ENCODE data around the gene PLCB4. TPM values are rescaled to one million over a fixed set of nuclear protein-coding genes. Genes with fewer than 3 reads are reported as not detected.

PLCB4 gene
- polyA plus RNA-seq, 1 donor (not counting 4 experiments of a cell fraction or from before 2014, with no cell fraction given): 4.1 TPM

- Histone ChIP-seq H3K79me2 (ENCODE audit: control insufficient read depth, insufficient read depth, low read length) (no peaks in the 10 kb centered on the region), H3K27me3 (ENCODE audit: control insufficient read depth, extremely low read depth, insufficient read depth, low read length) (no peaks in the 10 kb centered on the region), H3K9me1 (ENCODE audit: control insufficient read depth, extremely low read depth, insufficient read depth, low read length) (no peaks in the 10 kb centered on the region), H4K20me1 (ENCODE audit: control insufficient read depth, extremely low read depth, insufficient read depth, low read length) (no peaks in the 10 kb centered on the region), H2AFZ (ENCODE audit: control insufficient read depth, low read length) (no peak overlapping the region), H3K27ac (ENCODE audit: control insufficient read depth, insufficient read depth, low read length) (no peak overlapping the region), H3K4me3 (ENCODE audit: control insufficient read depth in 2 of 3, extremely low read depth in 1 of 3, insufficient read depth in 2 of 3, low read depth in 1 of 3, low read length in 3 of 3) (no peak overlapping the region), H3K4me1 (ENCODE audit: control insufficient read depth, extremely low read depth, insufficient read depth, low read length) (no peaks in the 10 kb centered on the region), H3K4me2 (ENCODE audit: control insufficient read depth, extremely low read depth, insufficient read depth, low read depth, low read length) (no peak overlapping the region), H3K36me3 (ENCODE audit: control insufficient read depth in 2 of 2, extremely low read depth in 1 of 2, insufficient read depth in 2 of 2, low read length in 2 of 2) (no peaks in the 10 kb centered on the region), H3K9ac (ENCODE audit: control insufficient read depth, extremely low read depth, insufficient read depth, low read length) (no peak overlapping the region), H3K9me3 (ENCODE audit: control insufficient read depth, low read depth, low read length) (no peaks in the 10 kb centered on the region)
- TF ChIP-seq, protein P1, sequence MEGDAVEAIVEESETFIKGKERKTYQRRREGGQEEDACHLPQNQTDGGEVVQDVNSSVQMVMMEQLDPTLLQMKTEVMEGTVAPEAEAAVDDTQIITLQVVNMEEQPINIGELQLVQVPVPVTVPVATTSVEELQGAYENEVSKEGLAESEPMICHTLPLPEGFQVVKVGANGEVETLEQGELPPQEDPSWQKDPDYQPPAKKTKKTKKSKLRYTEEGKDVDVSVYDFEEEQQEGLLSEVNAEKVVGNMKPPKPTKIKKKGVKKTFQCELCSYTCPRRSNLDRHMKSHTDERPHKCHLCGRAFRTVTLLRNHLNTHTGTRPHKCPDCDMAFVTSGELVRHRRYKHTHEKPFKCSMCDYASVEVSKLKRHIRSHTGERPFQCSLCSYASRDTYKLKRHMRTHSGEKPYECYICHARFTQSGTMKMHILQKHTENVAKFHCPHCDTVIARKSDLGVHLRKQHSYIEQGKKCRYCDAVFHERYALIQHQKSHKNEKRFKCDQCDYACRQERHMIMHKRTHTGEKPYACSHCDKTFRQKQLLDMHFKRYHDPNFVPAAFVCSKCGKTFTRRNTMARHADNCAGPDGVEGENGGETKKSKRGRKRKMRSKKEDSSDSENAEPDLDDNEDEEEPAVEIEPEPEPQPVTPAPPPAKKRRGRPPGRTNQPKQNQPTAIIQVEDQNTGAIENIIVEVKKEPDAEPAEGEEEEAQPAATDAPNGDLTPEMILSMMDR (optimal IDR thresholded peaks at IDR 0.05 in 1 of 3, IDR thresholded peaks at IDR 0.05 in 1 of 3, conservative IDR thresholded peaks at IDR 0.05 in 1 of 3; ENCODE audit: extremely low read depth in 1 of 3, insufficient read depth in 2 of 3, low read length in 3 of 3): no peak
- TF ChIP-seq EZH2 (IDR thresholded peaks at IDR 0.05; ENCODE audit: low read length): no peak
- dilution Hi-C loops (cut with MboI; ENCODE audit: extremely low pct_ligation_motif_present, low sequenced_read_pairs): no loop called here
- FAIRE-seq (no peak), DNase-seq (ENCODE audit: low read depth, low spot score) (no peak)
Measured at GRCh38 chr20:9092113-9092512, 23.2 kb downstream of the PLCB4 start.

DNA sequence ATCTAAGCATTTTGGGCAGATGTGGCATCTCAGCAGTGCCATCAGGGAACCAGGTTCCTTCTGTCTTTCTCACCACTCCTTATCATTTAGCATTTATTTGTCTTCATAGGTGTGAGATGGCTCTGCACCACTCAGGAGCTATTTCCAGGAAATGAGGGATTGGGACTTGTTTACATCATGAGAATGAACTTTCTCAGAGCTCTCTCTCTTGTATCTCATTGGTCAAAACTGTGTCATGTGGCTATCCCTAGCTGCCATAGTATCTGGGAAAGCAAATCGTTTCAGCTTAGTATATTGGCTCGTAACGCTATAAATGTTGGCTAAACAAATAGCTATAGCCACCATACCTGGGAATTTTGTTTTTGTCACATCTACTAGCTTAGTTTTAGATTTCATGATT is 23.8 kb downstream of the PLCB4 start:
- Histone ChIP-seq H4K20me1 (ENCODE audit: control insufficient read depth, extremely low read depth, insufficient read depth, low read length) (no peaks in the 10 kb centered on the region), H3K27me3 (ENCODE audit: control insufficient read depth, extremely low read depth, insufficient read depth, low read length) (no peaks in the 10 kb centered on the region), H3K36me3 (ENCODE audit: control insufficient read depth in 2 of 2, extremely low read depth in 1 of 2, insufficient read depth in 2 of 2, low read length in 2 of 2) (no peaks in the 10 kb centered on the region), H3K4me1 (ENCODE audit: control insufficient read depth, extremely low read depth, insufficient read depth, low read length) (no peaks in the 10 kb centered on the region), H3K9ac (ENCODE audit: control insufficient read depth, extremely low read depth, insufficient read depth, low read length) (no peak overlapping the region), H3K79me2 (ENCODE audit: control insufficient read depth, insufficient read depth, low read length) (no peaks in the 10 kb centered on the region), H3K27ac (ENCODE audit: control insufficient read depth, insufficient read depth, low read length) (no peak overlapping the region), H3K9me1 (ENCODE audit: control insufficient read depth, extremely low read depth, insufficient read depth, low read length) (no peaks in the 10 kb centered on the region), H3K4me2 (ENCODE audit: control insufficient read depth, extremely low read depth, insufficient read depth, low read depth, low read length) (no peak overlapping the region), H3K9me3 (ENCODE audit: control insufficient read depth, low read depth, low read length) (no peaks in the 10 kb centered on the region), H2AFZ (ENCODE audit: control insufficient read depth, low read length) (no peak overlapping the region), H3K4me3 (ENCODE audit: control insufficient read depth in 2 of 3, extremely low read depth in 1 of 3, insufficient read depth in 2 of 3, low read depth in 1 of 3, low read length in 3 of 3) (no peak overlapping the region)
- FAIRE-seq: no peak
- no peak for TF ChIP-seq EZH2 (IDR thresholded peaks at IDR 0.05; ENCODE audit: low read length)
- TF ChIP-seq, protein P1 (optimal IDR thresholded peaks at IDR 0.05 in 1 of 3, IDR thresholded peaks at IDR 0.05 in 1 of 3, conservative IDR thresholded peaks at IDR 0.05 in 1 of 3; ENCODE audit: extremely low read depth in 1 of 3, insufficient read depth in 2 of 3, low read length in 3 of 3): no peak
- dilution Hi-C loops (cut with MboI; ENCODE audit: extremely low pct_ligation_motif_present, low sequenced_read_pairs): no loop called here
- DNase-seq (ENCODE audit: low read depth, low spot score): no peak
